ENCODE measurements around the gene HP1BP3. TPM values are rescaled to one million over a fixed set of nuclear protein-coding genes. Genes with fewer than 3 reads are reported as not detected.

HP1BP3 gene
- total RNA-seq, 4 donors from 2014 or later, result 213 to 349 (median 277) TPM

DNA sequence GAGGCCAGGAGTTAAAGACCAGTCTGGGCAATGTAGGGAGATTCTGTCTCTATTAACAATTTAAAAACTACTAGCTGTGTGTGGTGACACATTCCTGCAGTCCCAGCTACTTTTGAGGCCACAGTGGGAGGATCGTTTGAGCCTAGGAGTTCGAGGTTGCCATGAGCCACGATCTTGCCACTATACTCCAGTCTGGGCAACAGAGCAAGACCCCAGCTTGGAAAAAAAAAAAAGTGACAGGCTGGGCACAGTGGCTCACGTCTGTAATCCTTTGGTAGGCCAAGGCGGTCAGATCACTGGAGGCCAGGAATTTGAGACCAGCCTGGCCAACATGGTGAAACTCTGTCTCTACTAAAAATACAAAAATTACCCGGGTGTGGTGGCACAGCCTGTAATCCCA is 26.8 kb downstream of the HP1BP3 start:
- H3K36me3 ChIP-seq, result peaks cover 85 to 100% (median 98%) of the 10 kb centered on the region in 4 donors
- no peak overlapping the region for H3K4me3 ChIP-seq
- DNase-seq (ENCODE audit: extremely low spot score), result no peak
- intact Hi-C loops (cut with DNase I), result no loop called here
- H3K9me3 ChIP-seq, result no peaks in the 10 kb centered on the region
- H3K4me1 ChIP-seq, result no peaks in the 10 kb centered on the region
- no peak for TF ChIP-seq POLR2AphosphoS5 (IDR thresholded peaks at IDR 0.05)
- no peak for TF ChIP-seq POLR2A (IDR thresholded peaks at IDR 0.05; ENCODE audit: low read depth)
- TF ChIP-seq, protein P1, sequence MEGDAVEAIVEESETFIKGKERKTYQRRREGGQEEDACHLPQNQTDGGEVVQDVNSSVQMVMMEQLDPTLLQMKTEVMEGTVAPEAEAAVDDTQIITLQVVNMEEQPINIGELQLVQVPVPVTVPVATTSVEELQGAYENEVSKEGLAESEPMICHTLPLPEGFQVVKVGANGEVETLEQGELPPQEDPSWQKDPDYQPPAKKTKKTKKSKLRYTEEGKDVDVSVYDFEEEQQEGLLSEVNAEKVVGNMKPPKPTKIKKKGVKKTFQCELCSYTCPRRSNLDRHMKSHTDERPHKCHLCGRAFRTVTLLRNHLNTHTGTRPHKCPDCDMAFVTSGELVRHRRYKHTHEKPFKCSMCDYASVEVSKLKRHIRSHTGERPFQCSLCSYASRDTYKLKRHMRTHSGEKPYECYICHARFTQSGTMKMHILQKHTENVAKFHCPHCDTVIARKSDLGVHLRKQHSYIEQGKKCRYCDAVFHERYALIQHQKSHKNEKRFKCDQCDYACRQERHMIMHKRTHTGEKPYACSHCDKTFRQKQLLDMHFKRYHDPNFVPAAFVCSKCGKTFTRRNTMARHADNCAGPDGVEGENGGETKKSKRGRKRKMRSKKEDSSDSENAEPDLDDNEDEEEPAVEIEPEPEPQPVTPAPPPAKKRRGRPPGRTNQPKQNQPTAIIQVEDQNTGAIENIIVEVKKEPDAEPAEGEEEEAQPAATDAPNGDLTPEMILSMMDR (IDR thresholded peaks at IDR 0.05), result no peak
- no peak for TF ChIP-seq EP300 (IDR thresholded peaks at IDR 0.05)
- WGBS, result 90% methylated on average over 6 of the region's 6 CpGs
- no peaks in the 10 kb centered on the region for H3K27me3 ChIP-seq
- no peak overlapping the region for H3K27ac ChIP-seq (replicated peaks in 1 of 4)

- no peak overlapping the region for H3K4me3 ChIP-seq
- no peak for TF ChIP-seq EP300 (IDR thresholded peaks at IDR 0.05)
- no peak for TF ChIP-seq POLR2A (IDR thresholded peaks at IDR 0.05; ENCODE audit: low read depth)
- TF ChIP-seq, protein P1 (IDR thresholded peaks at IDR 0.05), result no peak
- TF ChIP-seq POLR2AphosphoS5 (IDR thresholded peaks at IDR 0.05), result no peak
- WGBS, result 87% methylated on average over 3 of the region's 3 CpGs
- H3K4me1 ChIP-seq, result no peaks in the 10 kb centered on the region
- H3K27ac ChIP-seq (replicated peaks in 1 of 4), result no peak overlapping the region
- intact Hi-C loops (cut with DNase I), result no loop called here
- H3K27me3 ChIP-seq, result no peaks in the 10 kb centered on the region
- DNase-seq (ENCODE audit: extremely low spot score), result no peak
- H3K9me3 ChIP-seq, result no peaks in the 10 kb centered on the region
- H3K36me3 ChIP-seq, result peaks cover 28 to 87% (median 70%) of the 10 kb centered on the region in 4 donors
These were observed 33.5 kb downstream of the HP1BP3 start for GRCh38 chr1:20753589-20753988.

DNA sequence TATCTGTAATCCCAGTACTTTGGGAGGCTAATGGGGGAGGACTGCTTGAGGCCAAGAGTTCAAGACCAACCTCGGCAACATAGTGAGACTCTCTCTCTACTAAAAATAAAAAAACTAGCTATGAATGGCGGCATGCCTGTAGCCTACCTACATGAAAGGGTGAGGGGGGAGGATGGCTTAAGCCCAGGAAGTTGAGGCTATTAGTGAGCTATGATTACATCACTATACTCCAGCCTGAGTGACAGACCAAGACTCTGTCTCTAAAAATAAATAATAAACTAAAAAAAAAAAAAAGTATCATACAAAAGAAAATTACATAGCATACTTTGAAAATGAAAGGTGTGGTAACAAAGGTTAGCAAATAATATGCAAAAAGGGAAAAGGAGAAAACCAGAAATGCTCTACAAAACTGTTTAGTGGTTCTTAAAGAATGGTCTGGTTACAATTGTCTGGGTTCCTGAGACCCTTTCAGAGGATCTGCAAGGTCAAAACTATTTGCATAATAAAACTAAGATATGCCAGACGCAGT is 35.6 kb downstream of the HP1BP3 start:
- peaks cover 33 to 87% (median 70%) of the 10 kb centered on the region in 4 donors for H3K36me3 ChIP-seq
- intact Hi-C loops (cut with DNase I), result no loop called here

DNA sequence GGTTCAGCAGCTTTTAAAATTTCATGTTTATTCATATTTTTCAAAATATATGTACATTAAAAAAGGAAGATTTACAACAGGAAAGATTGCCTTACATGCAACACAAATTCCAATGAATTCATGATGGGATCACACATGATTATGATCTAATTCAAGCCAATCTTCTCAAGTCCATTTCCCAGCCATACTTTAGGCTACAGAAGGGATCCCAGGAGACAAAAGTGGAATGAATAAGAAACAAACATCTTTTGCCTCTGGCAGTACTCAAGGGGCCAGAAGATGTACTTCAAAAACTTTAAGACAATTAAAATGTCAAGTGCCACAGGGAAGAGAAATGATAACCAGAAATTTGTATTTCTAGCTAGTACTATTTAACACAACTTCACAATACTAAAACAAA is 44.4 kb downstream of the HP1BP3 start:
- Histone ChIP-seq H3K36me3 (peaks cover 64 to 93% (median 79%) of the 10 kb centered on the region in 4 donors), H3K4me3 (no peak overlapping the region), H3K27ac (replicated peaks in 1 of 4) (no peak overlapping the region), H3K27me3 (no peaks in the 10 kb centered on the region), H3K9me3 (no peaks in the 10 kb centered on the region), H3K4me1 (peaks cover 0 to 7% (median 3%) of the 10 kb centered on the region in 4 donors)
- TF ChIP-seq, protein P1 (IDR thresholded peaks at IDR 0.05), result no peak
- TF ChIP-seq EP300 (IDR thresholded peaks at IDR 0.05) (no peak), POLR2AphosphoS5 (IDR thresholded peaks at IDR 0.05) (no peak), POLR2A (IDR thresholded peaks at IDR 0.05; ENCODE audit: low read depth) (no peak)
- intact Hi-C loops (cut with DNase I), result no loop called here
- no peak for DNase-seq (ENCODE audit: extremely low spot score)

More for the DNA sequence above, 35.6 kb downstream of the HP1BP3 start:
- H3K9me3 ChIP-seq, result no peaks in the 10 kb centered on the region
- DNase-seq (ENCODE audit: extremely low spot score), result no peak
- TF ChIP-seq POLR2AphosphoS5 (IDR thresholded peaks at IDR 0.05), result no peak
- TF ChIP-seq, protein P1 (IDR thresholded peaks at IDR 0.05), result no peak
- H3K27me3 ChIP-seq, result no peaks in the 10 kb centered on the region
- no peaks in the 10 kb centered on the region for H3K4me1 ChIP-seq
- 82% methylated on average over 3 of the region's 3 CpGs for WGBS
- no peak overlapping the region for H3K27ac ChIP-seq (replicated peaks in 1 of 4)
- no peak overlapping the region for H3K4me3 ChIP-seq

DNA sequence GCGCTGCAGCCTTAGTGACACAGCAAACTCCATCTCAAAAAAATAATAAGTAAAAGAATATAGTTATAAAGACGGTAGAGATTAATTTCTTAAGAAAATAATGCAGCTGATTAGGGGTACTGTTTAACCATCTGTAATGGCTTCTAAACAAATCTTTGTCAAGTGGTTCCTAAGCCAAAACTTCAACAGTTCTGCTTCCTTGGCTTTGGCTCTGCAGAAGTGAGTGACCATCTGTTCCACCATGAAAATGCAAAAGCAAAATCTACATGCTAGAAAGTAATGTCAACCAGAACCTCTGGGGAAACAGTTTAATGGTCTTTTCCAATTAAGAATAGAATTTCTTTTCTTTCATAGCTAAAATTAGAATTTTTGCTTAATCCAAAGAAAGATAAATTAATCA is 46.3 kb downstream of the HP1BP3 start:
- Histone ChIP-seq H3K4me1 (peaks cover 0 to 7% (median 3%) of the 10 kb centered on the region in 4 donors), H3K36me3 (peaks cover 51 to 86% (median 68%) of the 10 kb centered on the region in 4 donors), H3K9me3 (no peaks in the 10 kb centered on the region), H3K27me3 (no peaks in the 10 kb centered on the region), H3K4me3 (no peak overlapping the region), H3K27ac (replicated peaks in 1 of 4) (no peak overlapping the region)
- WGBS, result 79% methylated on average over 2 of the region's 2 CpGs
- intact Hi-C loops (cut with DNase I), result no loop called here
- no peak for DNase-seq (ENCODE audit: extremely low spot score)
- no peak for TF ChIP-seq POLR2AphosphoS5 (IDR thresholded peaks at IDR 0.05)
- TF ChIP-seq EP300 (IDR thresholded peaks at IDR 0.05), result no peak
- no peak for TF ChIP-seq POLR2A (IDR thresholded peaks at IDR 0.05; ENCODE audit: low read depth)
- TF ChIP-seq, protein P1 (IDR thresholded peaks at IDR 0.05), result no peak
